ENCODE data around the gene ROBO1. TPM values are rescaled to one million over a fixed set of nuclear protein-coding genes. Genes with fewer than 3 reads are reported as not detected.

ROBO1 gene
- total RNA-seq, 1 experiment from 2014 or later: 33.9 TPM

DNA sequence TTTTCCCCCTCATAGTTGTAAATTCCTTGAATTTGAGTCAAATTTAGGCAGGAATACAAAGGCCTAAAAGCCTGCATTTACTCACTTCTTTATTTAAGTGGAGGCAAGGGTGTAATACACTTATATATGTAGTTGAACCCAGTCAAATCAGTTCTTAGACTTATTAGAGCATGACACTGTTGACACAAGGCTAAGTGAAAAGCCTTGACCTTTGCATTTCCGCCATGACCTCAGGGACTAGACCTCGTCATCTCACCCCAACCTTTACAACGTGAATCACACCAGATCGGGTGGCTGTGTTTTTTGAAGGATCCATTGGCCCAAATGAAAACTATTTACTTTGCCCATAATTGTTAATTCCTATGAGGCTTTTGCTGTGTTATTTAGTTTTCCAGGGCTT lies 774.4 kb downstream of the ROBO1 start:
- H3K27ac Mint-ChIP-seq (ENCODE audit: unreplicated experiment): no peak overlapping the region
- peaks cover 16% of the 10 kb centered on the region for H3K4me1 Mint-ChIP-seq (ENCODE audit: low read depth, unreplicated experiment)
- no peaks in the 10 kb centered on the region for H3K27me3 Mint-ChIP-seq (ENCODE audit: unreplicated experiment)
- no peaks in the 10 kb centered on the region for H3K36me3 Mint-ChIP-seq (ENCODE audit: insufficient read depth, unreplicated experiment)
- H3K9me3 Mint-ChIP-seq (ENCODE audit: low read depth, unreplicated experiment): no peaks in the 10 kb centered on the region
- no peak for DNase-seq
- intact Hi-C loops (cut with micrococcal nuclease; ENCODE audit: unreplicated experiment): loop anchor here (5.0 kb wide), 1 partner anchor 34 kb away; no protein-coding TSS in a partner anchor
- H3K4me3 Mint-ChIP-seq (ENCODE audit: low read depth, unreplicated experiment): no peak overlapping the region
- TF ChIP-seq, protein P1, sequence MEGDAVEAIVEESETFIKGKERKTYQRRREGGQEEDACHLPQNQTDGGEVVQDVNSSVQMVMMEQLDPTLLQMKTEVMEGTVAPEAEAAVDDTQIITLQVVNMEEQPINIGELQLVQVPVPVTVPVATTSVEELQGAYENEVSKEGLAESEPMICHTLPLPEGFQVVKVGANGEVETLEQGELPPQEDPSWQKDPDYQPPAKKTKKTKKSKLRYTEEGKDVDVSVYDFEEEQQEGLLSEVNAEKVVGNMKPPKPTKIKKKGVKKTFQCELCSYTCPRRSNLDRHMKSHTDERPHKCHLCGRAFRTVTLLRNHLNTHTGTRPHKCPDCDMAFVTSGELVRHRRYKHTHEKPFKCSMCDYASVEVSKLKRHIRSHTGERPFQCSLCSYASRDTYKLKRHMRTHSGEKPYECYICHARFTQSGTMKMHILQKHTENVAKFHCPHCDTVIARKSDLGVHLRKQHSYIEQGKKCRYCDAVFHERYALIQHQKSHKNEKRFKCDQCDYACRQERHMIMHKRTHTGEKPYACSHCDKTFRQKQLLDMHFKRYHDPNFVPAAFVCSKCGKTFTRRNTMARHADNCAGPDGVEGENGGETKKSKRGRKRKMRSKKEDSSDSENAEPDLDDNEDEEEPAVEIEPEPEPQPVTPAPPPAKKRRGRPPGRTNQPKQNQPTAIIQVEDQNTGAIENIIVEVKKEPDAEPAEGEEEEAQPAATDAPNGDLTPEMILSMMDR (IDR thresholded peaks at IDR 0.05; ENCODE audit: unreplicated experiment): no peak
- BruUV-seq (replicated peaks): no TSS peak
- CTCF ChIA-PET: interaction anchor here (1.6 kb wide), 1 partner anchor 26 kb away, joined by 5 read pairs; no protein-coding TSS in a partner anchor

DNA sequence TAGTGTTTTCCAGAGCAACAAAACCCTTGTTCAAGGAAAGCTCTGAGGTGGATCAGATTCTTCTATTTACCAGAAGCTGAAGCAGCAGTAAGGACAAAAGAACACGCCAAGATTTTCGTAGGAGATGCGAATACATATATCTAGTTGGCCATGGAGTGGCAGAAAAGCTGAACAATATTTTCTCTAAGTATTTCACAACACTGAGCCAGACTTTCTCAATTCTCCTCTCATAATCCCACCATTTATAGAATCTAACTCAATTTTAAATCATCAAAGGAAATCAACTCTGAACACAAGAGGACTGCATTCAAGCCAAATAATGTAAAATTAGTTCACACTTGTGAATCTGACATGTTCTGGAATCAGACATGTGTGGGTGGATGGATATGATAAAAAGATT lies 775.0 kb downstream of the ROBO1 start:
- H3K36me3 Mint-ChIP-seq (ENCODE audit: insufficient read depth, unreplicated experiment): no peaks in the 10 kb centered on the region
- no peaks in the 10 kb centered on the region for H3K9me3 Mint-ChIP-seq (ENCODE audit: low read depth, unreplicated experiment)
- no peak for DNase-seq
- H3K27me3 Mint-ChIP-seq (ENCODE audit: unreplicated experiment): no peaks in the 10 kb centered on the region
- TF ChIP-seq, protein P1 (IDR thresholded peaks at IDR 0.05; ENCODE audit: unreplicated experiment): no peak
- CTCF ChIA-PET: interaction anchor here (1.6 kb wide), 1 partner anchor 26 kb away, joined by 5 read pairs; no protein-coding TSS in a partner anchor
- no TSS peak for BruUV-seq (replicated peaks)
- H3K4me3 Mint-ChIP-seq (ENCODE audit: low read depth, unreplicated experiment): no peak overlapping the region
- intact Hi-C loops (cut with micrococcal nuclease; ENCODE audit: unreplicated experiment): loop anchor here (5.0 kb wide), 1 partner anchor 34 kb away; no protein-coding TSS in a partner anchor
- H3K4me1 Mint-ChIP-seq (ENCODE audit: low read depth, unreplicated experiment): peaks cover 21% of the 10 kb centered on the region
- H3K27ac Mint-ChIP-seq (ENCODE audit: unreplicated experiment): no peak overlapping the region

DNA sequence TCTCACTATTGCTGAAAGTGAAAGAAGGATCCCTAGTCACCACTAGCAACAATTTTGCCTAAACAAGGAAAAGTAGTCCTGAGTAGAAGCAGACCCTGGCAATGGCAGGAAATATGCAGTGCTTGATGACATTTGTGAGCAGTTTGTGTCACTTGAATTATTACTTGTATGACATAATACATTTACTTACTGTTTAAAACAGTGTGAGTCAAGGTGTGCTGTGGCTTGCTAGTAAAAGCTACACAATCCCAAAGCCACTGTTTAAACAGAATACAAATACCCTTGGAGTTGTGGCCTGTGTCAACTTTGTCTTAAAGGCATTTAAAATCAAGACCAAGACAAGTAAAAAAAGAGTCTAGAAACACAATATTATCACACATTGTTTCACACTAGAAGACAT lies 775.4 kb downstream of the ROBO1 start:
- no TSS peak for BruUV-seq (replicated peaks)
- H3K4me3 Mint-ChIP-seq (ENCODE audit: low read depth, unreplicated experiment): no peak overlapping the region
- CTCF ChIA-PET: interaction anchor here (1.1 to 1.6 kb wide), 2 partner anchors 17 to 27 kb away, joined by 3 to 5 read pairs; no protein-coding TSS in a partner anchor
- TF ChIP-seq, protein P1 (IDR thresholded peaks at IDR 0.05; ENCODE audit: unreplicated experiment): no peak
- H3K27me3 Mint-ChIP-seq (ENCODE audit: unreplicated experiment): no peaks in the 10 kb centered on the region
- intact Hi-C loops (cut with micrococcal nuclease; ENCODE audit: unreplicated experiment): loop anchor here (5.0 kb wide), 1 partner anchor 35 kb away; no protein-coding TSS in a partner anchor
- no peaks in the 10 kb centered on the region for H3K36me3 Mint-ChIP-seq (ENCODE audit: insufficient read depth, unreplicated experiment)
- no peaks in the 10 kb centered on the region for H3K9me3 Mint-ChIP-seq (ENCODE audit: low read depth, unreplicated experiment)
- DNase-seq: no peak
- peaks cover 21% of the 10 kb centered on the region for H3K4me1 Mint-ChIP-seq (ENCODE audit: low read depth, unreplicated experiment)
- no peak overlapping the region for H3K27ac Mint-ChIP-seq (ENCODE audit: unreplicated experiment)

DNA sequence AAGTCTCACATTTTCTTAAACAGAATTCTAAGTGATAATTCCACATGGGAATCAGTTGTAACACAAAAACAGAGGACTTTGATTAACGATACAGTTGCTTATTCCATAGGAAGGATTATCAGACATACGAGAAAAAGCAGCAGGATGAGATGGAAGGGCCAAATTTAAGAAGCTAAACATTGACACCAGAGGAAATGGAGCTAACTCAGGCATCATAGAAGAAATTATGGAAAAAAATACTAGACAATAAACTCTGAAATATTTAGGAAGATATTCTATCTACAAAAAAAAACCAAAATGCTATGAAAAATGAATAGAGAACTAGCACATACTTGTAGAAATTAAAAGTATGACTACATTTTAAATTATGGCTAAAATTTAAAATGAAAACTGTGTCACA lies 776.1 kb downstream of the ROBO1 start:
- Mint-ChIP-seq H3K4me3 (ENCODE audit: low read depth, unreplicated experiment) (no peak overlapping the region), H3K9me3 (ENCODE audit: low read depth, unreplicated experiment) (no peaks in the 10 kb centered on the region), H3K36me3 (ENCODE audit: insufficient read depth, unreplicated experiment) (no peaks in the 10 kb centered on the region), H3K4me1 (ENCODE audit: low read depth, unreplicated experiment) (peaks cover 21% of the 10 kb centered on the region), H3K27me3 (ENCODE audit: unreplicated experiment) (no peaks in the 10 kb centered on the region), H3K27ac (ENCODE audit: unreplicated experiment) (no peak overlapping the region)
- CTCF ChIA-PET: interaction anchor here (1.1 to 1.6 kb wide), 2 partner anchors 18 to 27 kb away, joined by 3 to 5 read pairs; no protein-coding TSS in a partner anchor
- no peak for DNase-seq
- intact Hi-C loops (cut with micrococcal nuclease; ENCODE audit: unreplicated experiment): loop anchor here (5.0 kb wide), 1 partner anchor 36 kb away; no protein-coding TSS in a partner anchor
- TF ChIP-seq, protein P1 (IDR thresholded peaks at IDR 0.05; ENCODE audit: unreplicated experiment): no peak
- no TSS peak for BruUV-seq (replicated peaks)
